AG20443 (cell line): Measurements from ENCODE around the gene STK26.
"Not testable (repeated sequence)": the region's sequence is repeated elsewhere in the genome, so short reads cannot be mapped to it uniquely, and the experiment has no call there.

Source experiments
- DNase-seq: peaks from one replicate; pipeline ENCODE4 v3.0.0; 2012; ENCODE audit warnings: low spot score, mixed read lengths

STK26 gene

GRCh38 chrX:132037479-132037993 lies 14.4 kb downstream of the STK26 start:
- no peak for DNase-seq

- no peak for DNase-seq
Measured at GRCh38 chrX:132040066-132040465, 17.0 kb downstream of the STK26 start.

- no peak for DNase-seq
Measured at GRCh38 chrX:132041015-132041414, 17.9 kb downstream of the STK26 start.

- no peak for DNase-seq
Measured at GRCh38 chrX:132043977-132044376, 20.9 kb downstream of the STK26 start.

DNA sequence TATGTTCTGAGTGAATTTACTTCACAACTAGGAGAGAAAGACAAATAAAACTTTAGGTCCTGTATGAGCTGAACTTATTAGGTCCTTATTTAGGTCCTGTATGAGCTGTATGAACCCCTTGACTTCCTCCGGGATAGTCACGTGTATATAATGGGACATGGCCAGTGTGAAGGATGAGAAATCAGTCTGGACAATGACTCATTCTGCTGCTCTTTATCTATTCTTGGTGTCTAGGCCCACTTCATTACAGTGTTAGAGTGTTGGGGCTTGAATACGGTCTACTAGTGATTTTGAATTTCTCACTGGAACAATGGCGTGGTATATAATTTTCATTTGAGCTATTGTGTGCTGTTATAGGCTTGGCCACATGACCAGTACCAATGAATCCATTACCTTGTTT lies 21.9 kb downstream of the STK26 start:
- DNase-seq = no peak

- no peak for DNase-seq
Measured at GRCh38 chrX:132045456-132045855, 22.4 kb downstream of the STK26 start.

GRCh38 chrX:132046533-132046932 lies 23.4 kb downstream of the STK26 start:
- no peak for DNase-seq

DNA sequence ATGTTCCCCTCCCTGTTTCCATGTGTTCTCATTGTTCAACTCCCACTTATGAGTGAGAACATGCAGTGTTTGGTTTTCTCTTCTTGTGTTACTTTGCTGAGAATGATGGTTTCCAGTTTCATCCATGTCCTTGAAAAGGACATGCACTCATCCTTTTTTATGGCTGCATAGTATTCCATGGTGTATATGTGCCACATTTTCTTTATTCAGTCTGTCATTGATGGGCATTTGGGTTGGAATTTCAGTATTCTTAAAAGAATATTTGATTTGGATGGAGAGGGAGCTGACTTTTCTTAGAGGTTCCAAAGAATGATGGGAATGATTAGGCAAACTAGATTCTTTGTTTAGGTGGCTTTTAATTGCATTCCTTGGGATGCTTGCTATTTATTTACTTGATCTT lies 28.7 kb downstream of the STK26 start:
- not testable (repeated sequence) for DNase-seq

- no peak for DNase-seq
Measured at GRCh38 chrX:132058050-132058449, 34.9 kb downstream of the STK26 start.

- DNase-seq = no peak
Measured at GRCh38 chrX:132058975-132059374, 35.9 kb downstream of the STK26 start.

DNA sequence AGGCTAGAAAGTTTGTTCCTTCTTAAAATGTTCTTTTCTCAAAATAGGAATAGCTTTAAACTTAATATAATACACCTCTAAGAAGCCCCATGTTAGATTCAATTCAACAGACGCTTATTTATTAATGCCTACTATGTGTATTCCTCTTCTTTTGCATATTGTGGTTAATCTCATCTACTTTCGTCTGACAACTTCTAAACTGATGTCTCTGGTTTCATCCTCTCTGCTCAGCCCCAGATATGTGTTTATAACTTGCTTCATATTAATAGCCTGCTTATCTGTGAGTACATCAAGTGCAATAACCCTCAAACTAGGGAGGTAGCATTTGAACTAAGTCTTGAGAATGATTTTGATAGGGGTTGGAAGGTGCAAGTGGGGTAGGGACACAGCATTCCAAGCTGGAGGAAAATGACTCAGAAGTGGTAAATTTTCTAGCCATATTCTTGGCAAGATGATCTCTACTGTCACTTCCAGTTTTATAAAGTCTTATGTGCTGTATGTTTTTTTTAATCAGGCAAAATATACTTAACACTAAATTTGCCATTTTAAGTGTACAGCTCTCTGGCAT lies 37.0 kb downstream of the STK26 start:
- no peak for DNase-seq

GRCh38 chrX:132063334-132063733 lies 40.2 kb downstream of the STK26 start:
- DNase-seq = no peak

GRCh38 chrX:132063862-132064261 lies 40.8 kb downstream of the STK26 start:
- no peak for DNase-seq

- no peak for DNase-seq
Measured at GRCh38 chrX:132068405-132068804, 45.3 kb downstream of the STK26 start.

GRCh38 chrX:132071254-132071653 lies 48.2 kb downstream of the STK26 start:
- peak; percentile 5 for DNase-seq

DNA sequence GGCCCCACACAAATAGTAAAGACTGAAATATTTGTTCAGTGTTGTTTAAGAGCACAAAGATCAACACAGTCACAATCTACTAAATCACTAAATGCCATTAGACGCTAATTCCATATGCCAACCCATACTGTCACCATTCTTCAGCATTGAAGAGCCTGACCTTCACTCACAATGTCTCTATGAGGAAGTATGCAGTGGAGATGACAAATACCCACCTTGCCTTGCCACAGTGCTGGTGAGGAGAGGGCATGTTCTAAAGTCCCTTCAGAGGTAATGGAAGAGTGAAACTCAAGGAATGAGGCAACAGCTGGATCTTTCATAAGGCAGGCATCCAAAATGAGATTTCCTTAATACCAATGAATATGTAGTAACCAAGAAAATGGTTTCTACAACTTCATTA lies 54.3 kb downstream of the STK26 start:
- no peak for DNase-seq

DNA sequence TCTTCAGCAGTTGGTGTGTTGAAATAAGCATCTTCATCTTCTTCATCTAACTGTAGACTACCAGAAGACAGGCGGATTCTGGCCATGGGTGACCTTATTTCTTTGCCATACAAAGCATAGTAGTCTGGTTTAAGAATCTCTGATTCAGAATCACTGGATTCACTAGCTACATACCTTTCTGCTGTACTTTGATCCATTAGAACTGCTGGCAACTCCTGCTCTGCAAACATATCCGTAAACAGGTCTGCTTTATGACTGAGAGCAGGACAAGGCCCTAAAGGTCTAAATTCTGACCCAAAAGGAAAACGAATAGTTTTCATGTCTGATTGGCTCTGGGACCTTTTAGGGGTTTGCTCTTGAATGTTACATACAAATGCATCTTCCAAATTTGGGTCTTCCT lies 54.8 kb downstream of the STK26 start:
- DNase-seq = no peak

DNA sequence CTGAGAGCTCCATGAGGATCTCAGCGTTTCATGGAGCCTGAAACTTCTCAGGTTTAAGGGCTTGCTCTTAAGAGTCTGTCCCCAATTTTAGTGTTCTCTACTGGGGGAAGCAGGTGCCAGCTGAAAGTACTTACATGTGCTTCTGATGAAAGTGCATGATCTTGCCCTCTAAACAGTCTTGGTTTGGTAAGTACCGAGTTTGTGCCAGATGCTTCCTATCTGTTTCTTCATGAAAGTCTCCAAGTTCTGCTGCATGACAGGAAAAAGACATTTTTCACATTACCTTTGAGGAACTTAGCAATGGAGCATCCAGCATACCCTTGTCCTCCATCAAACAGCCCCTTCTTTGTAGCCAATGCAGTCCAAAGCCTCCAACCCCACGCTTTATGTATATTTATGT lies 62.7 kb downstream of the STK26 start:
- no peak for DNase-seq

DNA sequence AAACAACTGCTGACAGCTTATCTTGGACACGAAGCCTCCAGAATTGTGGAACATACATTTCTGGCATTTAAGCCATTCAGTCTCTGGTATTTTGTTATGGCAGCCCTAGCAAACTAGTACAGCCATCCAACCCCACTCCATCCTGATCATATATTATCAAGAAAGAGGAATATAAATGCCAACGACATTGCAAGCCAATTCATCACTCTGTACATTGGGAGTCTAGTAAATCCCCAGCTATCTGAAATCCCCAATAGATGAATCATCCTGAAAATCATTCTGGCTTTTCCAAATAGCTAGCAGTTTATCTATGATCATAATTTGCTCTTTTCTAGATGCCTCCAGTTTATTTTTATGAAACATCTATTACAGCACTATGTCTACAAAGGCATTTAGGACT lies 63.6 kb downstream of the STK26 start:
- no peak for DNase-seq

DNA sequence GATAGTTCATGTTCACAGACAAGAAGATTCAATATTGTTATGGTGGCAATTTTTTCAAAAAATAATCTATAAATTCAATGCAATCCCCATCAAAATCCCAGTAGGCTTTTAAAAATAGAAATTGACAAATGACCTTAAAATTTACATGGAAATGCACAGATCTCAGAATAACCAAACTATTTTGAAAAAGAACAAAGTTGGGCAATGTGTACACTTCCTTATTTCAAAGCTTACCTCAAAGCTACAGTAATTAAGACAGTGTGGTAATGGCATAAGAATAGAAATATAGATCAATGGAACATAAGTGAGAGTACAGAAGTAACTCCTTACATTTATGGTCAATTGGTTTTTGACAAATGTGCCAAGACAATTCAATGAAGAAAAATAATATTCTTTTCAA lies 65.8 kb downstream of the STK26 start:
- DNase-seq = no peak

DNA sequence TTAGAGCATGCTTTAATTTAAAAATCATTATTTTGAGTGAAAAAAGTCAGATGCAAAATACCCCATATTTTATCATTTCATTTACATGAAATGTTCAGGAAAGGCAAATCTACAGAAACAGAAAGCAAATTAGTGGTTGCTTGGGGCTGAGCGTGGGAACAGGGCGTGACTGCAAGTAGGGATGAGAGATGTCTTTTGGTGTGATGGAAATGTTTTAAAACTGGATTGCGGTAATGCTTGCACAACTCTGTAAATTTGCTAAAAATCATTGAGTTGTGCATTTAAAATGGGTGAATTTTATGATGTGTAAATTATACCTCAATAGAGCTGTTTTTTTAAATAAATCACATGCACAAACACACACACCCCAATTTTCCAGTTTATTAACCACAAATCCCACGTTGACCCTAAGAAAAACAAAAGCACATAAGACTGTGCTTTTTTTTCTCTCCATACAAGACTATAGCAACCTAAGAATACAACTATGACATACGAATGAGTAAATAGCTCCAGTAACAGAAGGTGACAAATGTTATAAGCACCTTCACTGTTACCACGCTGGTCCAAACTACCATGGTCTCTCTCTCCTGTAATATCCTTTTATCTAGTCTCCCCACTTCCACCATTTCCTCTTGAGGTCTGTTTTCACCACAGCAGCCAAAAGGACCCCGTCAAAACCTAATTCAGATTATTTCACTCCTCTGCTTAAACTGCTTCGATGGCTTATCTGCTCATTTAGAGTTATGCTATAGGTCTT lies 67.5 kb downstream of the STK26 start:
- DNase-seq = no peak

- peak; percentile 63 for DNase-seq
Measured at GRCh38 chrX:132092439-132093065, 69.5 kb downstream of the STK26 start.

DNA sequence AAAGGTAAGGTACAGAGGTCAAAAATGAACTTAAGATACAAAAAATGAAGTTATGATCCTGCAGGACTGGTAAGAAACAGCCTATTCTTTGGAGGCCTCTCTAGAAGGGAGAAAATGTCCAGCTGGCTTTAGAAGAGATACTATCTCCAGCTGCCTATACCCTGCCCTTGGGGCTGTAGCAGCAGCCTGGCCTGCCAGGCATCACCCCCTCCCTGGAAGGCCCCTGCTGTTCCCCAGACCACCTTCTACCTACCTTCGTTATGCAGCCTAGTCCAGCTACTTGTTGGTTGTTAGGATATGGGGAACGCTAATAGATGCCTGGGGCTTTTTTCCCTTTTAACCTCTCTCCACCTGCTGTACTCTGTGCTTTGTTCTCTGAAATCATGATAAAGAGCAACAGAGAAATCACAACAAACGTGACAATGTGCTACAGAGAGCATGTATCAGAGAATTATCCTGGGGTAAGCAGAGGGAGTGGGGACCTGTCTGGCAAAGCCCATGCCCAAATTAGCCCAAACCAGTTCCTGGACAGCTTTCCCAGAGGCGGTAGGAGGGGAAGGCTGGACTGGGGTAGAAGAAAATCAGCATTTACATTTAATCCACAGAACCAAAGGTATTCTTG lies 70.2 kb downstream of the STK26 start:
- no peak for DNase-seq
